NCI-H1105 (cell line): ENCODE measurements around the gene PMFBP1.

Source experiments
- DNase-seq: peaks from one replicate; lab custom pipeline; 2025; lab: John Stamatoyannopoulos, UW

PMFBP1 gene

GRCh38 chr16:72182976-72183375 is 11.0 kb upstream of the PMFBP1 start:
- DNase-seq = no peak

GRCh38 chr16:72179204-72179970 is 7.4 kb upstream of the PMFBP1 start:
- DNase-seq = no peak

- no peak for DNase-seq
Measured at GRCh38 chr16:72174726-72175125, 2.8 kb upstream of the PMFBP1 start.

- DNase-seq = no peak
Measured at GRCh38 chr16:72173997-72174396, 2.0 kb upstream of the PMFBP1 start.

- no peak for DNase-seq
Measured at GRCh38 chr16:72171236-72171635, 719 bp downstream of the PMFBP1 start.

- DNase-seq = no peak
Measured at GRCh38 chr16:72169708-72170107, 2.2 kb downstream of the PMFBP1 start.

GRCh38 chr16:72168365-72168764 is 3.6 kb downstream of the PMFBP1 start:
- DNase-seq = no peak

GRCh38 chr16:72166954-72167561 is 4.9 kb downstream of the PMFBP1 start:
- DNase-seq = no peak

GRCh38 chr16:72166151-72166550 is 5.8 kb downstream of the PMFBP1 start:
- DNase-seq = no peak

- no peak for DNase-seq
Measured at GRCh38 chr16:72164691-72165090, 7.3 kb downstream of the PMFBP1 start.

- DNase-seq = no peak
Measured at GRCh38 chr16:72162105-72162692, 9.8 kb downstream of the PMFBP1 start.

GRCh38 chr16:72159801-72160200 is 12.2 kb downstream of the PMFBP1 start:
- no peak for DNase-seq

- no peak for DNase-seq
Measured at GRCh38 chr16:72159386-72159785, 12.6 kb downstream of the PMFBP1 start.

GRCh38 chr16:72149676-72150464 is 22.1 kb downstream of the PMFBP1 start:
- no peak for DNase-seq

GRCh38 chr16:72142476-72142875 is 29.5 kb downstream of the PMFBP1 start:
- DNase-seq = no peak

GRCh38 chr16:72139908-72140307 is 32.0 kb downstream of the PMFBP1 start:
- no peak for DNase-seq

- no peak for DNase-seq
Measured at GRCh38 chr16:72138064-72138572, 33.8 kb downstream of the PMFBP1 start.

- DNase-seq = no peak
Measured at GRCh38 chr16:72137380-72138063, 34.4 kb downstream of the PMFBP1 start.

GRCh38 chr16:72134507-72134906 is 37.4 kb downstream of the PMFBP1 start:
- no peak for DNase-seq

- no peak for DNase-seq
Measured at GRCh38 chr16:72132726-72133125, 39.2 kb downstream of the PMFBP1 start.

GRCh38 chr16:72131036-72131435 is 40.9 kb downstream of the PMFBP1 start:
- no peak for DNase-seq
